Measurements from ENCODE around the gene RALGPS1.

RALGPS1 gene

DNA sequence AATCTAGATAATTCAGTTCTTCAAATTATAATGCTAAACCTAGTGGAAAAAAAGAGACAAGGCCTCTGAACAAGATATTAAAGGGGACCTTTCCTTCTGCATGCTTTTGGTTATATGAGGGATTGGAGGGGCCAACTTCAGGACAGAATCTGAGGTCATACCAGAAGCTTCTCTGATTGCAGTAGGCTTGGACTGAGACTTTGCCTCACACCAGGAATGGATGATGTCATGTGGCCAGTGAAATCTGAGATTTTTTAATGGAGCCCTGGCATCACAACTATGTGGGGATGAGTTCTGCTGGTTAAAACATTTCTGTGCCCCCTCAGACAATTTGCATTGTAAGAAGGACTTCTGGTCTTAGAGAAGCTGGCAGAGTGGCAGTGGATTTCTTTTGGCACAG is 119.2 kb downstream of the RALGPS1 start:
- no peak for TF ChIP-seq ZFX (IDR thresholded peaks at IDR 0.05)
- TF ChIP-seq, protein P1, sequence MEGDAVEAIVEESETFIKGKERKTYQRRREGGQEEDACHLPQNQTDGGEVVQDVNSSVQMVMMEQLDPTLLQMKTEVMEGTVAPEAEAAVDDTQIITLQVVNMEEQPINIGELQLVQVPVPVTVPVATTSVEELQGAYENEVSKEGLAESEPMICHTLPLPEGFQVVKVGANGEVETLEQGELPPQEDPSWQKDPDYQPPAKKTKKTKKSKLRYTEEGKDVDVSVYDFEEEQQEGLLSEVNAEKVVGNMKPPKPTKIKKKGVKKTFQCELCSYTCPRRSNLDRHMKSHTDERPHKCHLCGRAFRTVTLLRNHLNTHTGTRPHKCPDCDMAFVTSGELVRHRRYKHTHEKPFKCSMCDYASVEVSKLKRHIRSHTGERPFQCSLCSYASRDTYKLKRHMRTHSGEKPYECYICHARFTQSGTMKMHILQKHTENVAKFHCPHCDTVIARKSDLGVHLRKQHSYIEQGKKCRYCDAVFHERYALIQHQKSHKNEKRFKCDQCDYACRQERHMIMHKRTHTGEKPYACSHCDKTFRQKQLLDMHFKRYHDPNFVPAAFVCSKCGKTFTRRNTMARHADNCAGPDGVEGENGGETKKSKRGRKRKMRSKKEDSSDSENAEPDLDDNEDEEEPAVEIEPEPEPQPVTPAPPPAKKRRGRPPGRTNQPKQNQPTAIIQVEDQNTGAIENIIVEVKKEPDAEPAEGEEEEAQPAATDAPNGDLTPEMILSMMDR (conservative IDR thresholded peaks at IDR 0.05) = no peak
- H3K27ac ChIP-seq = no peak overlapping the region

DNA sequence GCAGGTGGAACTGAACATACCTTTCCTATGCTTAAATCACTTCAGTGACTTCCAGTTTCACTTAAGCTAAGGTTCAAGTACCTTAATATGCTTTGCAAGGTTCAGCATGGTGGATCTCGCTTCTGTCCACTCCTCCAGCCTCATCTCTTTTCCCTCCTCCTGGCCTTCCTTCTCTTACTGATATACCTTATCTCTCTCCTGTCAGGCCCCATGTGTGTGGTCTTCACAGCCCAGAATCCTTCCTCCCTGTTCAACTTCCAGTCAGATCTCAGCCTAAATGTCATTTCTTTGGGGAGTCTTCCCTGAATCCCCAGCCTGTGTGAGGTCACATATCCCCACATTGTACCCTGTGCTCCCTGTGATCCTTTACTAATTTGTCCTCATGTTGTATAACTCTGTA is 120.1 kb downstream of the RALGPS1 start:
- H3K27ac ChIP-seq = no peak overlapping the region

GRCh38 chr9:127035423-127035822 is 120.8 kb downstream of the RALGPS1 start:
- TF ChIP-seq, protein P1 (conservative IDR thresholded peaks at IDR 0.05) = no peak
- TF ChIP-seq ZFX (IDR thresholded peaks at IDR 0.05) = no peak
- H3K27ac ChIP-seq = no peak overlapping the region

More for the DNA sequence above, 120.1 kb downstream of the RALGPS1 start:
- TF ChIP-seq ZFX (IDR thresholded peaks at IDR 0.05) = no peak
- TF ChIP-seq, protein P1 (conservative IDR thresholded peaks at IDR 0.05) = no peak

GRCh38 chr9:127035948-127036347 is 121.4 kb downstream of the RALGPS1 start:
- no peak for TF ChIP-seq ZFX (IDR thresholded peaks at IDR 0.05)
- TF ChIP-seq, protein P1 (conservative IDR thresholded peaks at IDR 0.05) = no peak
- H3K27ac ChIP-seq = no peak overlapping the region

DNA sequence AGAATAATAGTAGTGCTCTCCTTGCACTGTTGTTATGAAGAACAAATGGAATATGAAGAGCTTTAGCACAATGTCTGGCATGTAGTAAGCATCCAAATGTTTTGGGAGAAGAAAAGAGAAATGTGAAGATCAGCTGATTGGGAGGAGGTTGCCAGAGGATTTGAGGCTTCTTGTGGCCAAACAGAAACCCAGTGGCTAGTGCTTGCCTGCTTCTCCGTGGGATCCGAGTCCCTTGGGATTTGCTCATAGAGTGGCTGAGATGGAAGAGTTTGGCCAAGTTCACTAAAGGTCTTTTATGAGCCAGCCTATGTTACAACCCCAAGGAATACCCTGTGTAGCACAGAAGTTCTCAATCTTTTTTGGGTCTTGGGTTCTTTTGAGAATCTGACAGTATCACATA is 121.9 kb downstream of the RALGPS1 start:
- TF ChIP-seq, protein P1 (conservative IDR thresholded peaks at IDR 0.05) = no peak
- TF ChIP-seq ZFX (IDR thresholded peaks at IDR 0.05) = no peak
- no peak overlapping the region for H3K27ac ChIP-seq

- no peak overlapping the region for H3K27ac ChIP-seq
Observed at GRCh38 chr9:127038531-127038930, 123.9 kb downstream of the RALGPS1 start.

DNA sequence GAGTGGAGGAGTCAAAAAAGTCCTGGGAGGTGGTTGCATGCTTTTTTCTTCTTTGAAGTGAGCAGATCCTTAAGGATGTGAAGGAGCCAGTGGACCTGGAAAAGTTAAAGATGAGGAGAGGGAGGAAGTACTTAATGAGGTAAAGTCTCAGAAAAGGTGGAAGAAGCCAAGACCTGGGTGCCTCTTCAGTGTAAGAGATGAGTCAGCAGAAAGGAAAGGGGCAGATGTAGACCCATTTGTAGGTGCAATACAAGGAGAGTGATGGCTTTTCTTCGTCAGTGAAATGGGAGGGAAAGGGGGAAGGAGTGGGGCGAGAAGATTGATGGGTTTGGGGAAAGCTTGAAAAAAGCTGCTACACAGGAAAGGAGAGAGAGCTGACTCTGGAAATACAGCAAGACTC is 124.9 kb downstream of the RALGPS1 start:
- no peak for TF ChIP-seq ZFX (IDR thresholded peaks at IDR 0.05)
- TF ChIP-seq, protein P1 (conservative IDR thresholded peaks at IDR 0.05) = no peak
- H3K27ac ChIP-seq = no peak overlapping the region

More at GRCh38 chr9:127038531-127038930, 123.9 kb downstream of the RALGPS1 start:
- no peak for TF ChIP-seq ZFX (IDR thresholded peaks at IDR 0.05)
- TF ChIP-seq, protein P1 (conservative IDR thresholded peaks at IDR 0.05) = no peak
